Natural killer cell treated with Interleukin-12 subunit alpha and Interleukin-12 subunit beta and Interleukin-15 and Interleukin-18, amount 100 ng/mL, for 72 hours (primary cell): ENCODE measurements around the gene RAB36. TPM values are rescaled to one million over a fixed set of nuclear protein-coding genes. Genes with fewer than 3 reads are reported as not detected.
A peak's percentile ranks its signal among the peaks of the same experiment; 100 is the strongest.

Experiments used
- ATAC-seq, 2 donors: fragments of 150-1000 bp; cut with Tn5 transposase in 1 of 2; sonication (Bioruptor Pico), chemical (Tn5 transposase) in 1 of 2; 2 replicates each; pipeline ENCODE4 v1.10.0; 2021
- DNase-seq: peaks from one replicate; pipeline ENCODE4 v3.0.0; 2022; ENCODE audit warnings: low spot score
- H3K27ac Mint-ChIP-seq, 2 donors: 1 replicate in 1 of 2; 2 replicates in 1 of 2; pipeline ENCODE4 v1.8.0; 2022; ENCODE audit warnings: mixed read lengths in 2 of 2, mild to moderate bottlenecking in 1 of 2, moderate library complexity in 1 of 2
- H3K27me3 Mint-ChIP-seq, 2 donors: 1 replicate in 1 of 2; 2 replicates in 1 of 2; pipeline ENCODE4 v1.8.0; 2022; ENCODE audit warnings: mixed read lengths in 2 of 2
- H3K36me3 Mint-ChIP-seq: one replicate; pipeline ENCODE4 v1.8.0; 2022; ENCODE audit warnings: mixed read lengths
- H3K4me1 Mint-ChIP-seq, 2 donors: 1 replicate in 1 of 2; 2 replicates in 1 of 2; pipeline ENCODE4 v1.8.0; 2022; ENCODE audit warnings: low read depth in 2 of 2, mixed read lengths in 2 of 2, mild to moderate bottlenecking in 1 of 2
- H3K4me3 Mint-ChIP-seq: one replicate; pipeline ENCODE4 v1.8.0; 2022; ENCODE audit warnings: mixed read lengths
- H3K9me3 Mint-ChIP-seq: 2 replicates; pipeline ENCODE4 v1.8.0; 2022; ENCODE audit warnings: mixed read lengths
- total RNA-seq, 2 donors: library from RNA; stranded (reverse); gene quantifications; one replicate each; pipeline ENCODE4 v1.2.3, GENCODE V29; 2022

The RAB36 gene
- total RNA-seq, 2 donors from 2014 or later: 2.1 to 2.7 TPM

GRCh38 chr22:23157560-23158515, 12.6 kb downstream of the RAB36 start:
- DNase-seq (no peak), ATAC-seq (no peak)
- Mint-ChIP-seq H3K4me1 (peaks cover 0 to 7% of the 10 kb centered on the region in 2 donors), H3K27ac (no peak overlapping the region), H3K27me3 (no peaks in the 10 kb centered on the region), H3K4me3 (no peak overlapping the region), H3K9me3 (no peaks in the 10 kb centered on the region), H3K36me3 (no peaks in the 10 kb centered on the region)

- Mint-ChIP-seq H3K27ac (no peak overlapping the region), H3K9me3 (no peaks in the 10 kb centered on the region), H3K4me3 (no peak overlapping the region), H3K27me3 (no peaks in the 10 kb centered on the region), H3K36me3 (no peaks in the 10 kb centered on the region), H3K4me1 (peaks cover 0 to 3% of the 10 kb centered on the region in 2 donors)
- ATAC-seq (no peak), DNase-seq (no peak)
Measured at GRCh38 chr22:23158516-23159290, 13.4 kb downstream of the RAB36 start.

- Mint-ChIP-seq H3K27me3 (no peaks in the 10 kb centered on the region), H3K4me1 (peaks cover 0 to under 1% of the 10 kb centered on the region in 2 donors), H3K9me3 (no peaks in the 10 kb centered on the region), H3K36me3 (no peaks in the 10 kb centered on the region), H3K27ac (no peak overlapping the region), H3K4me3 (no peak overlapping the region)
- no peak for ATAC-seq
- no peak for DNase-seq
Measured at GRCh38 chr22:23159291-23159630, 14.0 kb downstream of the RAB36 start.

- Mint-ChIP-seq H3K27ac (no peak overlapping the region), H3K4me3 (no peak overlapping the region), H3K27me3 (no peaks in the 10 kb centered on the region), H3K9me3 (no peaks in the 10 kb centered on the region), H3K36me3 (no peaks in the 10 kb centered on the region), H3K4me1 (no peaks in the 10 kb centered on the region)
- no peak for ATAC-seq
- DNase-seq: no peak
Measured at GRCh38 chr22:23161029-23161428, 15.8 kb downstream of the RAB36 start.

- Mint-ChIP-seq H3K27me3 (no peaks in the 10 kb centered on the region), H3K27ac (no peak overlapping the region), H3K4me3 (no peak overlapping the region), H3K9me3 (no peaks in the 10 kb centered on the region), H3K4me1 (no peaks in the 10 kb centered on the region), H3K36me3 (no peaks in the 10 kb centered on the region)
- DNase-seq (no peak), ATAC-seq (no peak)
Measured at GRCh38 chr22:23161574-23161973, 16.3 kb downstream of the RAB36 start.

- no peaks in the 10 kb centered on the region for H3K27me3 Mint-ChIP-seq
Measured at GRCh38 chr22:23163665-23164064, 18.4 kb downstream of the RAB36 start.

GRCh38 chr22:23164091-23164490, 18.8 kb downstream of the RAB36 start:
- no peaks in the 10 kb centered on the region for H3K9me3 Mint-ChIP-seq
- no peaks in the 10 kb centered on the region for H3K27me3 Mint-ChIP-seq
- no peak overlapping the region for H3K4me3 Mint-ChIP-seq
- ATAC-seq: no peak
- DNase-seq: no peak
- no peaks in the 10 kb centered on the region for H3K4me1 Mint-ChIP-seq
- no peak overlapping the region for H3K27ac Mint-ChIP-seq
- no peaks in the 10 kb centered on the region for H3K36me3 Mint-ChIP-seq

More at GRCh38 chr22:23163665-23164064, 18.4 kb downstream of the RAB36 start:
- no peak overlapping the region for H3K4me3 Mint-ChIP-seq
- H3K9me3 Mint-ChIP-seq: no peaks in the 10 kb centered on the region
- DNase-seq (no peak), ATAC-seq (no peak)
- H3K27ac Mint-ChIP-seq: no peak overlapping the region
- H3K4me1 Mint-ChIP-seq: no peaks in the 10 kb centered on the region
- H3K36me3 Mint-ChIP-seq: no peaks in the 10 kb centered on the region

- ATAC-seq (no peak), DNase-seq (no peak)
- H3K4me3 Mint-ChIP-seq: no peak overlapping the region
- no peaks in the 10 kb centered on the region for H3K36me3 Mint-ChIP-seq
- H3K4me1 Mint-ChIP-seq: no peaks in the 10 kb centered on the region
- H3K27me3 Mint-ChIP-seq: no peaks in the 10 kb centered on the region
- H3K27ac Mint-ChIP-seq: no peak overlapping the region
- no peaks in the 10 kb centered on the region for H3K9me3 Mint-ChIP-seq
Measured at GRCh38 chr22:23166042-23166831, 21.0 kb downstream of the RAB36 start.

- no peak for DNase-seq
- Mint-ChIP-seq H3K27me3 (no peaks in the 10 kb centered on the region), H3K4me1 (no peaks in the 10 kb centered on the region), H3K27ac (no peak overlapping the region), H3K4me3 (no peak overlapping the region), H3K9me3 (no peaks in the 10 kb centered on the region), H3K36me3 (no peaks in the 10 kb centered on the region)
- no peak for ATAC-seq
Measured at GRCh38 chr22:23166841-23167616, 21.8 kb downstream of the RAB36 start.

GRCh38 chr22:23168391-23169042, 23.2 kb downstream of the RAB36 start:
- no peaks in the 10 kb centered on the region for H3K27me3 Mint-ChIP-seq
- no peaks in the 10 kb centered on the region for H3K4me1 Mint-ChIP-seq
- H3K9me3 Mint-ChIP-seq: no peaks in the 10 kb centered on the region
- no peaks in the 10 kb centered on the region for H3K36me3 Mint-ChIP-seq
- DNase-seq: no peak
- peak overlapping the region in 1 of 2 donors; percentile 64 for H3K27ac Mint-ChIP-seq
- no peak for ATAC-seq
- no peak overlapping the region for H3K4me3 Mint-ChIP-seq

- ATAC-seq (no peak), DNase-seq (no peak)
- H3K27me3 Mint-ChIP-seq: no peaks in the 10 kb centered on the region
- peak overlapping the region in 1 of 2 donors; percentile 64 for H3K27ac Mint-ChIP-seq
- peaks cover 3 to 4% of the 10 kb centered on the region in 2 donors for H3K4me1 Mint-ChIP-seq
- H3K36me3 Mint-ChIP-seq: no peaks in the 10 kb centered on the region
- H3K4me3 Mint-ChIP-seq: no peak overlapping the region
- H3K9me3 Mint-ChIP-seq: no peaks in the 10 kb centered on the region
Measured at GRCh38 chr22:23169043-23169406, 23.7 kb downstream of the RAB36 start.

- Mint-ChIP-seq H3K36me3 (peaks cover 9% of the 10 kb centered on the region), H3K4me1 (peaks cover 23 to 30% of the 10 kb centered on the region in 2 donors), H3K27me3 (no peaks in the 10 kb centered on the region), H3K27ac (peak overlapping the region; percentile 1 to 17), H3K9me3 (no peaks in the 10 kb centered on the region), H3K4me3 (peak overlapping the region; percentile 18)
- no peak for ATAC-seq
- DNase-seq: no peak
Measured at GRCh38 chr22:23175817-23176644, 30.8 kb downstream of the RAB36 start.
